ENCODE results near the gene SNAI3.

The SNAI3 gene

GRCh38 chr16:88727871-88728270 lies 41.6 kb upstream of the SNAI3 start:
- Histone ChIP-seq H3K9me3 (ENCODE audit: control insufficient read depth, insufficient read depth, low read depth, low read length) (no peaks in the 10 kb centered on the region), H3K4me3 (ENCODE audit: low read depth, low read length) (no peak overlapping the region), H3K27ac (ENCODE audit: extremely low read depth, low read depth, low read length) (no peak overlapping the region), H3K4me1 (ENCODE audit: control insufficient read depth, insufficient read depth, low read length) (no peaks in the 10 kb centered on the region), H3K36me3 (ENCODE audit: control insufficient read depth in 2 of 2, insufficient read depth in 1 of 2, low read length in 2 of 2) (peaks cover 0 to 67% of the 10 kb centered on the region in 2 experiments; a peak in 2 of 3 replicates)
- ChIA-PET CTCF (interaction anchor here (1.0 kb wide), 1 partner anchor 9 kb away, joined by 4 read pairs; no protein-coding TSS in a partner anchor), POLR2A (no interaction called here)
- TF ChIP-seq GLIS1 (tag by site-specific recombination; IDR thresholded peaks at IDR 0.05) (peak; percentile 58), ZSCAN18 (tag by site-specific recombination; IDR thresholded peaks at IDR 0.05) (no peak), ZNF692 (tag by site-specific recombination; IDR thresholded peaks at IDR 0.05) (no peak), ZFP69B (tag by site-specific recombination; IDR thresholded peaks at IDR 0.05) (no peak), YY1 (tag by site-specific recombination; IDR thresholded peaks at IDR 0.05) (no peak), ZBTB44 (tag by site-specific recombination; IDR thresholded peaks at IDR 0.05) (peak; percentile 58; the same call in 1 of the 2 replicates), ZSCAN30 (tag by site-specific recombination; IDR thresholded peaks at IDR 0.05) (no peak), ZNF112 (tag by site-specific recombination; IDR thresholded peaks at IDR 0.05) (no peak), TSHZ1 (tag by site-specific recombination; IDR thresholded peaks at IDR 0.05; ENCODE audit: borderline replicate concordance) (no peak), EGR2 (tag by site-specific recombination; IDR thresholded peaks at IDR 0.05; ENCODE audit: low read depth) (no peak), ZEB2 (tag by site-specific recombination; IDR thresholded peaks at IDR 0.05) (no peak), ZNF155 (tag by site-specific recombination; IDR thresholded peaks at IDR 0.05) (no peak), ZBTB49 (tag by site-specific recombination; IDR thresholded peaks at IDR 0.05; ENCODE audit: low read depth) (no peak), KLF17 (tag by site-specific recombination; IDR thresholded peaks at IDR 0.05) (peak; percentile 48; the same call in 1 of the 2 replicates), ZNF518A (tag by site-specific recombination; conservative IDR thresholded peaks at IDR 0.05; ENCODE audit: low read depth) (no peak), IKZF3 (tag by site-specific recombination; IDR thresholded peaks at IDR 0.05) (no peak), ZNF174 (tag by site-specific recombination; IDR thresholded peaks at IDR 0.05) (no peak), ZNF48 (tag by site-specific recombination; IDR thresholded peaks at IDR 0.05) (no peak)
